Stimulated activated CD8-positive, alpha-beta memory T cell treated with anti-CD3 and anti-CD28 coated beads, Interleukin-12 subunit alpha, Interleukin-12 subunit beta, amount 100 ng/mL, for 24 hours (primary cell): ENCODE results near the gene ELP4.

ENCODE experiments used
- DNase-seq: peaks from one replicate; pipeline ENCODE4 v3.0.0-alpha.2; 2020; ENCODE audit errors: extremely low read depth

Gene ELP4

DNA sequence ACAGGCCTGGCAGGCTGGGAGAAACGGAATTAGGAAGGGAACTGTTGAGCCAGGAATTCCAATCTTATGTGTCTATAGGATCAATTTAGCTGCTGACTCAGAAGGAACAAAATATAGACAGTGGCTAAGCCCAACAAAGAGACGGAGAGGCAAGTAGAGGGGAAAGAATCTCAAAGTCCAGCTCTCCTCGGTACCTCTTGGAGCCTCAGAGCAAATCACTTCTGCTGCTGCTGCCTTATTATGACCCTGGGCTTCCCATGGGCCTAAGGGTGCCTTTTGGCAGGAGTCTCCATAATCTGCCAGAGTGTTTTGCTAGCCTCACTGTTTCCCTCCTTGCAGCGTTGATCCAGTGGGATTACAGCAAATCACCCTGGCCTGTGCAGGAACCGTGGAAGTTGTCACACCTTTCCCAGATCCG is 269.8 kb downstream of the ELP4 start:
- DNase-seq: no peak

DNA sequence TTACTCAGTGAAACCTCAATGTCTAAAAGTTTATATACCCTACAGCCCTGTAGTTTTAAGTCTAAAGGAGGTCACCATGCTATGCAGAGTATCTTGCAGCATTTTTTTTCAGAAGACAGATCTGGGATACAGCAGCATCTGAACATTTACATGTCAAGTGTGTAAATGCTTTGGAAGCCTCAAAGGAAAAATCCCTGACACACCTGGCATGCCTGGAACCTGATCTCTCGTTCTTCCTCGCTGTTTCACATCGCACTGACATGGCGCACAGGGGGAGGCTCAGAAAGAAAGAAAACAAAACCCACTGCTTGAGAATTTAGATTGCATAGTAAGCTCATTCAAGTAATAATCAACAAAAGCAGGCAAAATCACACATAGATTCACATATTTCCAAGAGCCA is 270.5 kb downstream of the ELP4 start:
- no peak for DNase-seq

- no peak for DNase-seq
Measured at GRCh38 chr11:31780480-31780971, 271.0 kb downstream of the ELP4 start.

DNA sequence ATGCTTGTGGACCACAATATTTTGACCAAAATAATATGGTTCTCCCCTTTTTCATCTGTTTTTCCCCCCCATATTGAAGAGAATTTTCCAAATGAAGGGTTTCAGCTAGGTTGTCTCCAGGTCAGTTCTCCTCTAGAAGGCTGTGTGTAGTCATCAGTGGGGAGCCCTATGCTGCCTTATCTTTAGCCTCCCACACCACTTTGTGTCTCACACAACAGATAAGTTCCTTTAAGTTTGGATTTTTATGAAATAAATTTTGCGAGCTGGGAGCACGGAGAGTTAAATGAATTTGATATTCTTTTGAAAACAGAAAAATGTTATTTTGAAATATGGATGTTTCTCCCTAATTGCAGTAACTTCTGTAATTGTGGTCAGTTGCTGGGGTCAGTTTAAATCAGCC is 272.7 kb downstream of the ELP4 start:
- DNase-seq: no peak

DNA sequence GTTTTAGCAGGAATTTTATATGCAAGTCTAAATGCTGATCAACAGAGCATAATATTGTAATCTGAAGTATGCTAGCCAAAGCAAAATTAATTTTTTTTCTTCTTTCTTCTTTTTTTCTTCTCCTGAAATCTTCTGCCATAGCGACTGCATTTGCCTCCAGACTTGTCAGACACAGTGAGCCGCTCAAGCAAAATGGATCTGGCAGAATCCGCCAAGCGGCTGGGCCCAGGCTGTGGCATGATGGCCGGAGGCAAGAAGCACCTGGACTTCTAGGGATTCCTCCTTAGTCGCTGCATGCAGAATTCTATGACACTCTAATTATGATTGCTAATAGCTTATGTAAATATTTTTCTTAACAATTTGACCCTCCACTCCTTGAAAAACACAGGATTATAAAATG is 273.7 kb downstream of the ELP4 start:
- no peak for DNase-seq

- DNase-seq: no peak
Measured at GRCh38 chr11:31784611-31785010, 275.0 kb downstream of the ELP4 start.

DNA sequence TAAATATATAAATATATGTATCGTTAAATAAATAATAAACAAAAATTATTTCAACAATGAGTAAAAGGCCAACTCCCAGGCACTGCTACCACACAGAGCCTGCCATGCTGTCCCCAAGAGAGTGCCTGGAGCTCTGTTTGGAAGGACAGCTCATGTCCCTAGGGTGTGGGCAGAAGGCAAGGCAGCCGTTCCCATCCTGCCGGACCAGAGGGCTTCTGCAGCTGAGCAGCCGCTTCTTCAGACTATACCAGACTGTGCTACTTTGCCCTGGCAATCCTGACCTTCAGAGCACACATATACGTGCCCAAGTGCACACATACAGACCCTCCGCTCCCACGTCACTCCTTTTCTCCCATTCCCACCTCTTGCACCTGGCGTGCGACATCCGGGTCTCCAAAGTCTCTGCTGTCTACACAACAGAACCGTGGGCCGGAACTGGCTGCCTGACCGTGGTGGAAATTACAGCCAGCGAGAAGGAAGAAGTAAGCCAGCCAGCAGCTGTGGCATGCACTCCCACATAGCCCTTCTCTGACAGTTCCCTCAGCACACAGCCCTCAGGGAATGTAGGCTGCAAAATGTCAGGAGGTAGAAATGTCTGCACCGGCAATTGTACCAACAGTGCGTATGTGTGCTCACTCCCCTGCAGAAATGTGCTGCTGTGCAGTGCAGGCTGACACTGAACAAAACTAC is 277.6 kb downstream of the ELP4 start:
- DNase-seq: no peak

DNA sequence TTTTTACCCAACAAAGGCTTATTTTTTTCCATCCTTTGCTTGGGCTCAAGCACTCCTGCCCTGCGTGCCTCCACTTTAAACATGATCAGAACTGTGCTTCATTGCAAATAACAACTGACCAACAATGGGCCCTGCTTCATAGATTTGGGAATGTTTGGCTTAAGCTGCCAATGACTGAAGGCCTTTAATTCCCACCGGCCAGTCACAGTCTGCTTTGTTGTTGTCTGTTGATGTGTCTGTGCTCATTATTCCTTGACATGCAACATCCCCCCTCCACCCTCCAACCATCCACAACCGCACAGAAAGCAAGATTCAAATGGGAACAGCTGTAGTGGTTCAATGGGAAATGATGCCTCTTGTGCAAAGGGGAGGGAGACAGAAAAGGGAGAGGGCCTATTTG is 278.5 kb downstream of the ELP4 start:
- no peak for DNase-seq

GRCh38 chr11:31790649-31791048 is 281.1 kb downstream of the ELP4 start:
- DNase-seq: no peak

DNA sequence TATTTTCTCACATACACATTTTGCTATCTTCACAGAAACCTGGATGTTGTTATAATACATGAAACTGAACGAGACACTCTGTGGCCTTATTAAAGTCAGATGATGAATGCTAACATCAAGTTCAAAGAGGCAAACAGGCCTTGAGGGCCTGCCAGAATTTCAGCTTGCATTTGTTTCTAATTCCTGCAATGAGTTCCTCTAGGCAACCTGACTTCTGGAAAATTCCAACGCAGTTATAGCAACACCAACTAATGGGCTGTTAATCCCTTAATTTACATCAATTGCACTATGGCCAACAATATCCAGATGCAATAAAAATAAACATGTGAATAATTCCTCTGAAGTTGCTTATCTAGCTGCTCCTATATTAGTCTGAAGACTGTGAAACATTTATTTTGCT is 282.5 kb downstream of the ELP4 start:
- DNase-seq: no peak

DNA sequence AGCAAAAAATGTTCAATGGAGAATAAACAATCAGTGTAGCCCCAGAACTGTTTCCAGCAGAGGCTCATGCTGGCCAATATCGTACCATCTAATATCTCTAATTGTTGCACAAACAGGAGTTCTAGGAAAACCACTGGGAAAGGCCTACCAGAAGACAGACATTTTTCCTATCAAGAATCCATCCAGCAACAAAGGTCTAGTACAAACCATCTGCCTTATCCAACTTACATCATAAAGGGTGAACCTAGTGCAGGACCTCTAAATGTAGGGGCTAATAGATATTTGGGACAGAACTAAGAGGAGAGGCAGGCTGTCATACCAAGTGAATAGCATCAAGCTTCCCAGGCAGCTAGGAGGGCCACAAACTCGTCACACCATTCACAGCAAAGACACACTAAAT is 282.9 kb downstream of the ELP4 start:
- DNase-seq: no peak

DNA sequence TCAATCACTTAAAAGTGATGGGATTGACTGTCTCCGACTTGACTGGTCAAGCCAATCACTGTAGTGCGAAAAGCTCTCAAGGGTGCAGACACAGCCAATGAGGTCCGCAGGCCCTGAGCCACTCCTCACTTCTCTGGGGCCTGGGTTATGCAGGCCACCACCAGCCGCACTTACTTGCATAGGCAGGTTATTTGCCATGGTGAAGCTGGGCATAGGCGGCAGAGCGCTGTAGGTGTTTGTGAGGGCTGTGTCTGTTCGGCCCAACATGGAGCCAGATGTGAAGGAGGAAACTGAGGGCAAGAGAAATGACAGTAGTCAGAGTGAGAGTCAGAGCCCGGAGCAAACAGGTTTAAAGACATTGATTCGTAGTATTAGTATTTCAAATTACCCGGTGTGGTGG is 283.7 kb downstream of the ELP4 start:
- DNase-seq: no peak

- no peak for DNase-seq
Measured at GRCh38 chr11:31794548-31794947, 285.0 kb downstream of the ELP4 start.

DNA sequence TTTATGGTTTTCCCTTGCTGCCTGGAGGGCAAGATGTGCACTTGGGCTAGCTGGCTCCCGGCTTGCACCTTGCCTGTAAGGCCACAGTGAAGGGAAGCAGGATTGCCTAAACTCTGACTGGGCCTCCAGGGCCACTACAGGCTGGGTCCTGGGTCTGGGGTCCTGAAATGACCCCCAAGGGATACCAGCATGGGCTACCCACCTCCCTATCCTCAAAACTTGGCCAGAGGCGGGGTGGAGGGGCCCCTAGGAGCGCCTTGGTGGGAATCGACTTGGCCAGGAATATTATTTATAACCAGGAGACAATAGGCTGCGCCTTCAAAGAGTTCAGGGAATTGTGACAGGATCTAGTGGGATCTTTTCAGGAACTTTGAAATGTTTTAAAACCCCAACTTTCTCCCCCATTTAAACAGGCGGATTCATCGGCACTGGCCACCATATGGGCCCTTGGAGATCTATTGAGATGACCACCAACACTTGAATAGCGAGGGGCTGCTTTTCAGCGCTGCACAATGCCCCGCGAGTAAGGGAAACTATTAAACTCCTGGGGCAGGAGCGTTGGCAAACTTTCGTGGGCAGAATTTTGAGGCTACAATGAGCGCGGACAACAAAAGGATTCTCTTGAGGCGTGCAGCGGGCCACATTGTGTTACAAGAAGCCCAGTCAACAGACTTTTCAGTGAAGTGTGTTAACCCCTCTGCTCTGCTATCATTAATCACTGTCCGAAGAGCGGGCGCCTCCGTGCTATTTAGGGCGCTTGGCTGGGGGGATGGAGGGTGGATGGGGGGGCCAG is 286.3 kb downstream of the ELP4 start:
- no peak for DNase-seq

DNA sequence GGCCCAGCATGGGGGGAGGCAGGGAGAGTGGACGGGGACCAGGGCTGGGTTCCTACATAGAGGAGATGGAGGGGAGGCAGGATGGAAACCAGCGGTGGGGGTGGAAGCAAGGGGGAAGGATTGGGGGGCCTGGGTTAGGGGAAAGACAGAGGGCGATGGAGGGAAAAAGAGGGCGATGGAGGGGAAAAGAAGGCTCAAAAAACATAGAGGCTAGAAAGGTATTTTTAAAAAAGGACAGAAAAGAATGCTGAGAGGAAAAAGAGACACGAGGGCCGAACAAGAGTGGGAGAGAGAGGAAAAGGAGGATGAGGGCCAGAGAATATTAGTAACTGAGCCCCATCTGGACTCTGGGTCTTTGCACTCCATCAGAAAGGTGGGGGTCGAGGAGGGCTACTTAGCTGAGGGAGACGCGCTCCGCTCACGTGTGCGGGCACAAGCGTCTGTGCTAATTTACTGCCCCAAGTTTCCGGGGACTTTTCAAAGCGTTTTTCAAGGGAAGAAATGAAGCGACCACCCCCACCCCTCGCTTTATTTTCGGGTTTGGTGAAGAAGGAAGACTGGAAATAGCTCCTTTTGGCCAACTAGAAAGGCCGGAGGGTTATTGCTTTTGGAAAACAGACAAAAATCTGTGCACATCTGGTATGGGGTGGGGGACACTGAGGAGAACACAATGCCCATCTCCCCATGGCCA is 287.1 kb downstream of the ELP4 start:
- DNase-seq: no peak

DNA sequence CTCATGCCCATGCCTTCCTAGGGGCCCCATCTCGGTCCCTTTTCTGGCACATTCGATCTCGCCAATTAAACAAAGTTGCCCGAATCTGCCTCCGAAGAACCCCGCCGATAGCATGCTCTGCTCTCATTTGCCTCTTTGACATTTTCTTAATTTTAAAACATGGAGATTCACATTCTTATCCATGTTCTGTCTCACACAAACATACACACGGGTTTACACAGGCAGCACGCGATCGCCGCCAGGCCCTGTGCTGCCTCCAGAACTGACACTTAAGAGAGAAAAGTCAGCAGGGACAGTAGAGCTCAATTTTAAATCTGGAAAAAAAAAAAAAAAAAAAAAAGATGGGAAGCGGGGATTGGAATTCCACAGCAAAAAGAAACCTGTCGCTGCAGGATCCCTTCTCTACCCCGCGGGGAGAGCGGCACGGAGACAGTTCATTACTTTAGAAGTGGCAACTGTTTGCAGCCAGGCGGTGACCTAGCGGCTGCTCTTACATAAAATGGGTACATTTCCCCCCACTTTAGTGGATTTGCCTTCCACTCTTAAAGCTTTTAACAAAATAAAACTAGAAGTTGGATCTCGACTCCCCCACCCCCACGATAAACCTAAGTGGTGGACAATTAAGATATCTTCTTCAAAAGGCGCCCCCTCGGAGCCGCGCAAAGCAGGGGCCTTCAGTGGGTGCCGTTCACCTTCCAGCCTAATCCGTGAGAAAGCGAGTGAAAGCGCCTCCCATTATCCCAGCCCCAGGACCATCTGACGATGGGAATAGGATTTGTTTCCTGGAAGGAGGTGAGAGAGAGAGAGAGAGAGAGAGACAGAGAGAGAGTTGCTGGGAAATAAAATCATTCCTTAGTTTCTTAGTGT is 287.9 kb downstream of the ELP4 start:
- no peak for DNase-seq

- DNase-seq: no peak
Measured at GRCh38 chr11:31798057-31798553, 288.5 kb downstream of the ELP4 start.

DNA sequence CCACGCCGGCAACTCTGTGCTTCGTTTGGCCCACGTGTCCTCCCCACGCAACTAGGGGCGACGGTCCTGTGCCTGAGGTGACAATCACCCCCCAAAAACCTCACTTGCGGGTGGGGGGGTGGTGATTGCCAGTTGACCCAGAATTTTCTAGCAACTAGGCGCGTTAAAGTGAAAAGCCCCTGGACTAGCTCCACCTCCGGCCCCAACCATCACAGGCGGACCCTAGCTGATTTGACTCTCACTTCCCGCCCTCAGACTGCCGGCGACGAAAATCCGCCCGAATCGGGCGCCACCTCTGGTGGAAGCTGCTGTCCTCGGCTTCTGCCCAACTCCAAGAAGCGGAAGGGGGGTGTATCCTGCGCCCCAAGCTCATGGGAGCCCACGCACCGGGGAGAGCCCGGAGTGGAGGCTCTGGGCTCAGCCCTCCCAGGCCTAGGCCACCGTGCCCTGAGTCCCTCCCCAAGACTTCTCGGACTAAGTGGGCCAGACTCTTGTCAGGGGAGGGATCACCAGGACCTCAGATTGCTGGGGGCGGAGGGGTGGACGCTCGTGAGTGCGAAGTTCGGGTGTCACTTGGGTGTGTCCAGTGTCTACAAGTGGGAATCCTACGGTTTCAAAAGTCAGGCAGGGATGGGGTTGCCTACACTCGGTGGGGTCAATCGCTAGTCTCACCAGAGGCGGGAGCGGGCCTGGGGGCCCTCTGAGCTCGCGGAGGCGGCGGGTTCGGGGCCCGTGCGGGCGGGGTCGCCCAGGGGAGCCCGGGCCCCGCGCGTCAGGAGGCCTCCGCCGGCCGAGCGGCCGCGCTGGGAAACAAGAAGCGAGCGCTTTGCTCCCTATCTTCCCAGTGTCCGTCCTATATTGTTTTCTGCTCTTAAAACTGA is 289.2 kb downstream of the ELP4 start:
- no peak for DNase-seq

- no peak for DNase-seq
Measured at GRCh38 chr11:31799435-31800397, 290.1 kb downstream of the ELP4 start.
